GM18498 (cell line): ENCODE data around the gene DBF4B.

Experiments
- ATAC-seq: cut with Tn5 transposase; IDR thresholded peaks from one replicate; pipeline ENCODE4 v1.9.1; 2021; ENCODE audit warnings: mild to moderate bottlenecking, moderate library complexity; ENCODE audit not compliant: unreplicated experiment

Gene DBF4B

GRCh38 chr17:44759086-44759915, 50.8 kb downstream of the DBF4B start:
- ATAC-seq = no peak

- no peak for ATAC-seq
Observed at GRCh38 chr17:44759916-44760243, 51.4 kb downstream of the DBF4B start.

GRCh38 chr17:44760474-44761308, 52.2 kb downstream of the DBF4B start:
- ATAC-seq = no peak

DNA sequence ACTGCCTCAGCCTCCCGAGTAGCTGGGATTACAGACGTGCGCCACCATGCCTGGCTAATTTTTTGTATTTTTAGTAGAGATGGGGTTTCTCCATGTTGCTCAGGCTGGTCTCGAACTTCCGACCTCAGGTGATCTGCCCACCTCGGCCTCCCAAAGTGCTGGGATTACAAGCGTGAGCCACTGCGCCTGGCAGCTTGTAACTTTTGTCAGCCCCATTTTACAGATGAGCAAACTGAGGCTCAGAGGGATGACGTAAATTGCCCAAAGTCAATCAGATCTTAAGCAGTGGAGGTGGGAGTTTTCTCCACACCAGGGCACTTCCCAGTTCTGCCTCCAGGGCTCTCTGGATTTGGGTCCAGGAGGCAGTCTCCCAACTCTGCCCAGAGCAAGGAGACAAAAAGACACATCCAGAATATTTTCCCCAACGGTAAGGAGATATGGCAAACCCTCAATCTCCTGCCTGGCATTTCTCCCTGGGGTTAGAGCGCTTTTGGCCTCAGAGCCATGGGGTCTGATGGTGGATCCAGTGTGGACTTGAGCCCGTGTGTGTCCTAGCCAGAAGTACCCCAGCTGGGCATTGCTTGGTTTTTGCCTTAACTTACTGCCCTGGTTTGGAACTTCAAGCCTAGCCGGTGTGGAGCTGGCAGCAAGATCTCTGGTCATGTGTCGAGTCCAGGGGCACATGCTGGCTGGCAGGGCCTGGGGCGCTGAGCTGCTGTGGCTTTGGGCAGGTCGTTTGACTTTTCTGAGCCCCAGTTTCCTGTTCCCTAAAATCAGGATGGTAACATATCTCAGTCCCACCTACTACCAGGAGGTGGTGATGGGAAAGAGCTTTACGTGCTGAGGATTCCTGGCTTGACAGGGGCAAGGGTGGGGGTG, 53.7 kb downstream of the DBF4B start:
- ATAC-seq = no peak

- ATAC-seq = no peak
Observed at GRCh38 chr17:44763170-44763569, 54.7 kb downstream of the DBF4B start.

- ATAC-seq = no peak
Observed at GRCh38 chr17:44765965-44766364, 57.5 kb downstream of the DBF4B start.

- no peak for ATAC-seq
Observed at GRCh38 chr17:44766409-44767038, 58.1 kb downstream of the DBF4B start.

- ATAC-seq = no peak
Observed at GRCh38 chr17:44767493-44767892, 59.0 kb downstream of the DBF4B start.

GRCh38 chr17:44768505-44769142, 60.2 kb downstream of the DBF4B start:
- no peak for ATAC-seq

DNA sequence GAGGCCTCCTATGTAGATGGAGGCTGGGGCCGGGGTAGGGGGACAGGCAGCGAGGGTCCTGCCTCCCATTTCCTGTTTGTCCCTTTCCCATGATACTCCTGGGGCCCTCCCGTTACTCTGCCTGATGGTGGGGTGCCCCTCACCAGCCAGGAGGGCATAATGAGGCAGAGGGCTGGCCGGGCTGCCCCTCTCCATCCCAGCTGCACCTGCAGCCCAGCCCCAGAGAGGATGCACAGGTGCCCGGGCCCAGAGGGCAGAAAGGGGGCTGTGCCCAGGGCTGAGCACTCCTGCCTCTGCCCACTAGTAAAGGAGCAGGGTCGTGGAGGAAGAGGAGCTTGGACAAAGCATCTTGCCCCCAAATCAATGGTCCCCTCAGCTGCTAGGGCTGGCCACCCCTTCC, 60.8 kb downstream of the DBF4B start:
- no peak for ATAC-seq

- no peak for ATAC-seq
Observed at GRCh38 chr17:44769647-44770084, 61.2 kb downstream of the DBF4B start.

- ATAC-seq = no peak
Observed at GRCh38 chr17:44770166-44770925, 61.9 kb downstream of the DBF4B start.

- ATAC-seq = no peak
Observed at GRCh38 chr17:44772308-44773045, 64.0 kb downstream of the DBF4B start.

DNA sequence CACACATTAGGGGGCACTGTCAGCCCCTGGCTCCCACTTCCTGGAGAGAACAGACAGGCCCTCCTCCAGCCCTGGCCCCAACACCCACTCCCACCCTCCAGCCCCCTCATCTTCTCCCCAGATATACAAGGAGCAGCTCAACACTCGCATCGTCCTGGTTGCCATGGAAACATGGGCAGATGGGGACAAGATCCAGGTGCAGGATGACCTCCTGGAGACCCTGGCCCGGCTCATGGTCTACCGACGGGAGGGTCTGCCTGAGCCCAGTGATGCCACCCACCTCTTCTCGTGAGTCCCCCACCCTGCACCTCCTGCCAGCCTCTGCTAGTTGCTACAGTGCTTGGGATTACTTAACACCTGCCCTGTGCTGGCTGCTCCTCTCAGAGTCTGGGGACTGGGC, 64.7 kb downstream of the DBF4B start:
- no peak for ATAC-seq

DNA sequence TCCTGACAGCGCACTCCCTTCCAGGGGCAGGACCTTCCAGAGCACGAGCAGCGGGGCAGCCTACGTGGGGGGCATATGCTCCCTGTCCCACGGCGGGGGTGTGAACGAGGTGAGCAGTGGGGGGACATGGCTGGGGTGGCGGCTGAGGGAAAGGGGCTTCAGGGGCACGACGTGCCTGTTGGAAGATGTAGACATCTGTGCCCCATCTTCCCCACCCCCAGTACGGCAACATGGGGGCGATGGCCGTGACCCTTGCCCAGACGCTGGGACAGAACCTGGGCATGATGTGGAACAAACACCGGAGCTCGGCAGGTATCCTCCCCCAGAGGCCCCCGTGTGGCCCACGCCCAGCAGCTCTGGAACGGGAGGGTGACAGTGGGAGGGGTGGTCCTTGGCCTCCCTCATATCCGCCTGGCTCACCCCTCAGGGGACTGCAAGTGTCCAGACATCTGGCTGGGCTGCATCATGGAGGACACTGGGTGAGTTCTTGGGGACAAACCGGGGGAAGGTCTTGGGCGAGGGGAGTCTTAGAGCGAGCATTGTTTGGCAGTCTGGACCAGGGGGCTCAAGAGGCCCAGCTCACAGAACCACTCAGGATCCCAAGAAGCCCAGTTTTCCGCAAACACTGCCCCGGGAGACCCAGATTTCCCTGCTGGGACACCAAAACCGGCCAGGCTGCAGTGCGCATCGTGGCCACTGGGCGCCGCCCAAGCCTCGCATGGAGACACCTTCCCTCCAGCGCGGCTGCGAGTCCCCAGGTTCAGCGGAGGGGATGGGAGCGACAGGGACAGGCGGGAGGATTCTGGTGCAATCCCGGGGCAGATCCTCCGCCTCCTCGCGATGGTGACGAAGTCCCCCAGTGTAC, 66.0 kb downstream of the DBF4B start:
- ATAC-seq = peak; percentile 47

DNA sequence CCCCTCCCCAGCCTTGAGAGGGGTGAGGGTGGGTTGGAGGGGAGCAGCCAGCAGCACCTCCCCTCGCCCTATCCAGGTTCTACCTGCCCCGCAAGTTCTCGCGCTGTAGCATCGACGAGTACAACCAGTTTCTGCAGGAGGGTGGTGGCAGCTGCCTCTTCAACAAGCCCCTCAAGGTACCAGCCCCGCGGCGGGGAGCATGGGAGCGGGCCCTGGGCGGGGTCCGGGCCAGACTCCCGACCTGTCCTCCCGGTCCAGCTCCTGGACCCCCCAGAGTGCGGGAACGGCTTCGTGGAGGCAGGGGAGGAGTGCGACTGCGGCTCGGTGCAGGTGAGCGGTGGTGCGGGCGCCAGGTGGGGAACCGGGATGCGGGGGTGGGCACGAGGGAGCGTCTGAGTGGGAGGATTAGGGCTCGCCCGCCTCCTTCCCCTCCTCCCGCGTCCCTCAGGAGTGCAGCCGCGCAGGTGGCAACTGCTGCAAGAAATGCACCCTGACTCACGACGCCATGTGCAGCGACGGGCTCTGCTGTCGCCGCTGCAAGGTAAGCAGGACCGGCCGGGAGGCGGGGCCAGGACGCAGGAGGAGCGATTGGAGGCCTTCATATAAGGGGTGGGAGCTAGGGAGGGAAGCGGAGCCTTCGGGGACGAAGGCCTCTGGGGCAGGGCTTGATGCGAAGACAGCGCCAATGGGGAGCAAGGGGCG, 66.8 kb downstream of the DBF4B start:
- ATAC-seq = peak; percentile 82
